Endothelial cell of umbilical vein (primary cell): ENCODE results near the gene ANKRD44.

Experiments
- EZH2 ChIP-seq: IDR thresholded peaks from 2 replicates; pipeline ENCODE4 v1.6.1; 2012; ENCODE audit warnings: borderline replicate concordance, low read depth, mild to moderate bottlenecking, moderate library complexity, low read length, inconsistent platforms; ENCODE audit not compliant: severe bottlenecking
- GATA2 ChIP-seq: IDR thresholded peaks from 2 replicates; pipeline ENCODE4 v1.7.0; 2011; ENCODE audit warnings: low read depth, mild to moderate bottlenecking, moderate library complexity, mixed read lengths, low read length; ENCODE audit not compliant: insufficient read length, insufficient read depth
- MYC ChIP-seq: IDR thresholded peaks from one replicate; pipeline ENCODE4 v1.6.1; 2011; ENCODE audit warnings: mild to moderate bottlenecking, low read depth, low read length
- POLR2A ChIP-seq: IDR thresholded peaks from 2 replicates; pipeline ENCODE4 v1.6.1; 2012; ENCODE audit warnings: low read depth, mild to moderate bottlenecking, control low read depth, low read length
- TF ChIP-seq, protein P1 (sequence below), 2 donors: IDR thresholded peaks; 1 replicate in 1 of 2; 2 replicates in 1 of 2; pipeline ENCODE4 v1.5.1; 2011; ENCODE audit warnings: low read length in 2 of 2, mild to moderate bottlenecking in 2 of 2, moderate library complexity in 2 of 2, control low read depth in 1 of 2, inconsistent platforms in 1 of 2, low read depth in 1 of 2; ENCODE audit not compliant: insufficient read depth in 1 of 2; ENCODE audit errors: extremely low read depth in 1 of 2

DNA sequence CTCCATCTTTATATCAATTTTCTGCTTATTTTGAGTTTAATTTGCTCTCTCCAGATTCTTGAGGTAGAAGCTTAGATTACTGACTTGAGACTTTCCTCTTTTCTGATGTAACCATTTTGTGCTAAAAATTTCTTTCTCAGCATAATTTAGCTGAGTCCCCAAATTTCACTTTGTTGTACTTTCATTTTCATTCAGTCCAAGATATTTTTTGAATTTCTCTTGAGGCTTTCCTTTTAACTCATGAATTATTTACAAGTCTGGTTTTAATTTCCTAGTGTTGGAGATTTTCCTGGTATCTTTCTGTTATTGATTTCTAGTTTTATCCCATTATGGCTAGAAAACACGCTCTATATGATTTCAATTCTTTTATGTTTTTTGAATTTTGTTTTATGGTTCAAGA lies 239.4 kb downstream of the ANKRD44 start:
- TF ChIP-seq, protein P1, sequence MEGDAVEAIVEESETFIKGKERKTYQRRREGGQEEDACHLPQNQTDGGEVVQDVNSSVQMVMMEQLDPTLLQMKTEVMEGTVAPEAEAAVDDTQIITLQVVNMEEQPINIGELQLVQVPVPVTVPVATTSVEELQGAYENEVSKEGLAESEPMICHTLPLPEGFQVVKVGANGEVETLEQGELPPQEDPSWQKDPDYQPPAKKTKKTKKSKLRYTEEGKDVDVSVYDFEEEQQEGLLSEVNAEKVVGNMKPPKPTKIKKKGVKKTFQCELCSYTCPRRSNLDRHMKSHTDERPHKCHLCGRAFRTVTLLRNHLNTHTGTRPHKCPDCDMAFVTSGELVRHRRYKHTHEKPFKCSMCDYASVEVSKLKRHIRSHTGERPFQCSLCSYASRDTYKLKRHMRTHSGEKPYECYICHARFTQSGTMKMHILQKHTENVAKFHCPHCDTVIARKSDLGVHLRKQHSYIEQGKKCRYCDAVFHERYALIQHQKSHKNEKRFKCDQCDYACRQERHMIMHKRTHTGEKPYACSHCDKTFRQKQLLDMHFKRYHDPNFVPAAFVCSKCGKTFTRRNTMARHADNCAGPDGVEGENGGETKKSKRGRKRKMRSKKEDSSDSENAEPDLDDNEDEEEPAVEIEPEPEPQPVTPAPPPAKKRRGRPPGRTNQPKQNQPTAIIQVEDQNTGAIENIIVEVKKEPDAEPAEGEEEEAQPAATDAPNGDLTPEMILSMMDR (IDR thresholded peaks at IDR 0.05; ENCODE audit: extremely low read depth in 1 of 2, insufficient read depth in 1 of 2, low read depth in 1 of 2, low read length in 2 of 2) = no peak
- TF ChIP-seq GATA2 (no peak), POLR2A (no peak), EZH2 (no peak), MYC (no peak)
